Mesothelial cell of epicardium (in vitro differentiated cells): ENCODE results near the gene ZIC1. TPM values are rescaled to one million over a fixed set of nuclear protein-coding genes. Genes with fewer than 3 reads are reported as not detected.

Experiments used
- DNase-seq, 2 experiments: peaks; one replicate each; pipeline ENCODE4 v3.0.0; 2021; ENCODE audit warnings: low spot score in 2 of 2; ENCODE audit not compliant: unreplicated experiment in 2 of 2
- H3K27ac Mint-ChIP-seq: 2 replicates; pipeline ENCODE4 v1.8.0; 2021; ENCODE audit warnings: mixed read lengths
- H3K27me3 Mint-ChIP-seq: 2 replicates; pipeline ENCODE4 v1.8.0; 2021; ENCODE audit warnings: low read depth, mixed read lengths
- H3K36me3 Mint-ChIP-seq: 2 replicates; pipeline ENCODE4 v1.8.0; 2021; ENCODE audit warnings: mixed read lengths
- H3K4me1 Mint-ChIP-seq: 2 replicates; pipeline ENCODE4 v1.8.0; 2021; ENCODE audit warnings: mixed read lengths
- H3K4me3 Mint-ChIP-seq: 2 replicates; pipeline ENCODE4 v1.8.0; 2021; ENCODE audit warnings: mild to moderate bottlenecking, moderate library complexity, mixed read lengths
- H3K9me3 Mint-ChIP-seq: 2 replicates; pipeline ENCODE4 v1.8.0; 2021; ENCODE audit warnings: mixed read lengths
- total RNA-seq: library from RNA; stranded (reverse); gene quantifications from 3 replicates; pipeline ENCODE4 v1.2.1, GENCODE V29; 2021
- TF ChIP-seq, protein P1 (sequence below): fragments of 200-600 bp; sonication (generic); IDR thresholded peaks from one replicate; pipeline ENCODE4 v1.5.0; 2021; ENCODE audit warnings: antibody characterized with exemption; ENCODE audit not compliant: unreplicated experiment

ZIC1 gene
- total RNA-seq, 1 donor from 2014 or later, result 0.22 TPM

DNA sequence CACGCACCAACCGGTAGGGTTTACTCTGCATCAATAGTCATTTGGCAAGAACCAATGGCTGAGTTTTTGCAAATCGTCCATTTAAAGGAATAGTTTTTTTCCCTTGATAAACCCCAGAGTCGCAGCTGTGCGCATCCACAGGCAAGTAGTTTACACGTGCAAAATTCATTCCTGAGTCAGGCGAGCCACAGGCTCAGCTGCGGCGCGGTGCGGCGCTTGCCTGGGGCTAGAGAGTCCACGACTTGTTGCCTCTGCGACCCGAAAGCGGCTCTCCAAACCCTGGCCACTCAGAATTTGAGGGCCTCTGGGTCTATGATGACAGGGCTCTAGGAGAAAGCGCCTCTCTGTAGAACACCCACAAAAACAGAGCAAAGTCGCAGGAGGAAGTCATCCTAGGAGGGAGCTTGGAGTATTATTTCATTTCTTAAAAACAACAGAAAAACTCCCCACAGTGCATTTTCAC, 39.5 kb upstream of the ZIC1 start:
- H3K9me3 Mint-ChIP-seq, result no peaks in the 10 kb centered on the region
- no peaks in the 10 kb centered on the region for H3K36me3 Mint-ChIP-seq
- TF ChIP-seq, protein P1, sequence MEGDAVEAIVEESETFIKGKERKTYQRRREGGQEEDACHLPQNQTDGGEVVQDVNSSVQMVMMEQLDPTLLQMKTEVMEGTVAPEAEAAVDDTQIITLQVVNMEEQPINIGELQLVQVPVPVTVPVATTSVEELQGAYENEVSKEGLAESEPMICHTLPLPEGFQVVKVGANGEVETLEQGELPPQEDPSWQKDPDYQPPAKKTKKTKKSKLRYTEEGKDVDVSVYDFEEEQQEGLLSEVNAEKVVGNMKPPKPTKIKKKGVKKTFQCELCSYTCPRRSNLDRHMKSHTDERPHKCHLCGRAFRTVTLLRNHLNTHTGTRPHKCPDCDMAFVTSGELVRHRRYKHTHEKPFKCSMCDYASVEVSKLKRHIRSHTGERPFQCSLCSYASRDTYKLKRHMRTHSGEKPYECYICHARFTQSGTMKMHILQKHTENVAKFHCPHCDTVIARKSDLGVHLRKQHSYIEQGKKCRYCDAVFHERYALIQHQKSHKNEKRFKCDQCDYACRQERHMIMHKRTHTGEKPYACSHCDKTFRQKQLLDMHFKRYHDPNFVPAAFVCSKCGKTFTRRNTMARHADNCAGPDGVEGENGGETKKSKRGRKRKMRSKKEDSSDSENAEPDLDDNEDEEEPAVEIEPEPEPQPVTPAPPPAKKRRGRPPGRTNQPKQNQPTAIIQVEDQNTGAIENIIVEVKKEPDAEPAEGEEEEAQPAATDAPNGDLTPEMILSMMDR, result no peak
- peaks cover 96% of the 10 kb centered on the region for H3K27me3 Mint-ChIP-seq
- H3K27ac Mint-ChIP-seq, result no peak overlapping the region
- no peak overlapping the region for H3K4me3 Mint-ChIP-seq
- no peaks in the 10 kb centered on the region for H3K4me1 Mint-ChIP-seq
- no peak for DNase-seq

DNA sequence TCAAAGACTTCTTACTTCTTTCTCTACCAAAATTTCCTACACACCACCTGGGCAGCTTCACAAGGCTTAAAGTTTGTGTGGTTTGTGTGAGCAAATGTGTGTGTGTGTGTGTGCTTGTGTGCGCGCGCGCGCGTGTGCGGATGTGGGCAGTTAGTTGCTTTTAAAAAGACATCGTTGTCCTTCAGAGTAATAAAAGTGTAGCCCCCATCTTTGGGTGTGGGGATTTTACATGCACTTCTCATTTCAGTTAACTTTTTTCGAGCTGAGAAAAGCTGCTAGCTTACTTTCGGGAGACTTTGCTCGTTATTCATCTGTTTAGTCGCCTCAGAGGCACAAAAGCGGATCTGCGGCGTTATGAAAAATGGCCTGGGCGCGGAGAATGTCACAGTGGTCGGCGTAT, 38.8 kb upstream of the ZIC1 start:
- Mint-ChIP-seq H3K4me3 (no peak overlapping the region), H3K27me3 (peaks cover 96% of the 10 kb centered on the region), H3K36me3 (no peaks in the 10 kb centered on the region), H3K27ac (no peak overlapping the region), H3K9me3 (no peaks in the 10 kb centered on the region), H3K4me1 (no peaks in the 10 kb centered on the region)
- TF ChIP-seq, protein P1, result no peak
- no peak for DNase-seq

DNA sequence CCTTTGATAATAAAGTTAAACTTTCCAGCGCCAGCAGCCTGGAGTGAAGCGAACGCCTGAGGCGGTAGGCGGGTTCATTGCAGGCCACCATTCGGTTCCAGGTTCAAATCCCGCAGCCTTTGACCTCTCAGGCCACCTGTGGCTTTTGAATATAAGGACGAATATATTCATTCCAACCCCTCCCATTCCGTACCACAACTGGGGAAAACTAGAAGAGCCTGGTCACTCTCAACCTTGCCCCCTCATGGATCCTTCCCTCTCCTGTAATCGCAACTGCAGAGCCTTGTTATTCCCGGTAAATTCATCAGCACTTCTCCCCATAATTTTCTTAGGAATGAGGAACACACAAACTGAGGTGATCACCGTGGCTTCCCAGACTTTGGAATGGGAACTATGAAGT, 38.0 kb upstream of the ZIC1 start:
- H3K27me3 Mint-ChIP-seq, result peaks cover 96% of the 10 kb centered on the region
- no peak overlapping the region for H3K27ac Mint-ChIP-seq
- TF ChIP-seq, protein P1, result no peak
- H3K9me3 Mint-ChIP-seq, result no peaks in the 10 kb centered on the region
- no peak overlapping the region for H3K4me3 Mint-ChIP-seq
- H3K36me3 Mint-ChIP-seq, result no peaks in the 10 kb centered on the region
- no peaks in the 10 kb centered on the region for H3K4me1 Mint-ChIP-seq
- no peak for DNase-seq

DNA sequence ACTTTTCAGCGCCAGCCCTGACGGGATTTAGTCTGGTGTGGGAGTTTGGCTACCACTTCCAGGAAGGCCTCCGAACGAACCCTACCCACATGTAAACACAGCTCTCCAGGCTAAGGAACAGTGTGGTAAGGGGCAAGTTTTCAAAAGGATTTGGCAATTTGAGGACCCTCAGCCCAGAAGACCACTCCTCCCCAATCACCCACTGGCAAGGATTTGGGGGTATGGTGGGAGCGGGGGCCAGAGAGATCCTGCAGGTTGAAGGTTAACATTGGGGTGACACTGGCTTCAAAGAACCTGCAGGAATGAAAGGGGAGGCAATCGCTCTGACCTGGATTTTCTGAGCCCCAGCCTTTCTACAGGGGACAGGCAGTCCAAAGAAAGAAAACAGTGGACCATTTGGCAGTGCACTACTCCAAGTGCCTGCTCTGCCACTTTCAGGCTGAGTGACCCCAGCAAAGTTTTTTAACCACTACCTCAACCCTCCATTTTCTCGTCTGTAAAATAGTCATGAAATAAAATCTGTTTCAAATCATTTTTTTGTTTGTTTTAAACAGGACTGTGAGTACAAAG, 37.3 kb upstream of the ZIC1 start:
- Mint-ChIP-seq H3K27me3 (peaks cover 97% of the 10 kb centered on the region), H3K4me3 (no peak overlapping the region), H3K4me1 (no peaks in the 10 kb centered on the region), H3K27ac (no peak overlapping the region), H3K9me3 (no peaks in the 10 kb centered on the region), H3K36me3 (no peaks in the 10 kb centered on the region)
- no peak for DNase-seq
- TF ChIP-seq, protein P1, result no peak

DNA sequence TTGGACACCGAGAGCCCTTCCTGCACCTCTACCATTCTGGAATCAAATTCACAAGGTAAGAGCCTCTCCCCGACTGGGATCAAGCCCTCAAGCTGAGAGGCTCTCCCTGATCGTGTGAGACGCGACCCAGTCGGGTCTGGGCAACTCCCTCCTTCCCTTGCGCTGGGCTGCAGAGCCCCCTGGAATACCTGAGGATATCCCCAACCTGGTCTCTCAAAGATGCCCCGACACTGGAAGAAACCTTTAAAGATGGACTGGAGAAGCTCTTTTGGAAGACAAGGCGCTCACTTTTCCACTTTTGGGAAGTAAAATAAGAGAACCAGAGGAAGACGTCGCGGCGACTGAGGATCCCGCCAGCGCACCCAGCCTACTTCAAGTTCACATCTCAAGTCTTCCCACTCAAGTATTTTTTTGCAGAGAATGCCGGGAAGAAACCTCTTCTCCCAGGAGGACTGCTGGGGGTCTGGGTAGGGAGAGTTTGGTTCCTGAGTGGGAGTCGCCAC, 36.6 kb upstream of the ZIC1 start:
- H3K9me3 Mint-ChIP-seq, result no peaks in the 10 kb centered on the region
- no peaks in the 10 kb centered on the region for H3K4me1 Mint-ChIP-seq
- peaks cover 98% of the 10 kb centered on the region for H3K27me3 Mint-ChIP-seq
- no peak for DNase-seq
- TF ChIP-seq, protein P1, result no peak
- no peak overlapping the region for H3K4me3 Mint-ChIP-seq
- no peak overlapping the region for H3K27ac Mint-ChIP-seq
- no peaks in the 10 kb centered on the region for H3K36me3 Mint-ChIP-seq
